Activated CD8-positive, alpha-beta memory T cell treated with anti-CD3 and anti-CD28 coated beads, Interleukin-2, amount 50 U/mL, for 1 hour (primary cell): Measurements from ENCODE around the gene NUS1.
"Not testable (repeated sequence)": the region's sequence is repeated elsewhere in the genome, so short reads cannot be mapped to it uniquely, and the experiment has no call there.

Experiments used
- DNase-seq: peaks from one replicate; pipeline ENCODE4 v3.0.0-alpha.2; 2020; ENCODE audit errors: extremely low read depth

NUS1 gene

DNA sequence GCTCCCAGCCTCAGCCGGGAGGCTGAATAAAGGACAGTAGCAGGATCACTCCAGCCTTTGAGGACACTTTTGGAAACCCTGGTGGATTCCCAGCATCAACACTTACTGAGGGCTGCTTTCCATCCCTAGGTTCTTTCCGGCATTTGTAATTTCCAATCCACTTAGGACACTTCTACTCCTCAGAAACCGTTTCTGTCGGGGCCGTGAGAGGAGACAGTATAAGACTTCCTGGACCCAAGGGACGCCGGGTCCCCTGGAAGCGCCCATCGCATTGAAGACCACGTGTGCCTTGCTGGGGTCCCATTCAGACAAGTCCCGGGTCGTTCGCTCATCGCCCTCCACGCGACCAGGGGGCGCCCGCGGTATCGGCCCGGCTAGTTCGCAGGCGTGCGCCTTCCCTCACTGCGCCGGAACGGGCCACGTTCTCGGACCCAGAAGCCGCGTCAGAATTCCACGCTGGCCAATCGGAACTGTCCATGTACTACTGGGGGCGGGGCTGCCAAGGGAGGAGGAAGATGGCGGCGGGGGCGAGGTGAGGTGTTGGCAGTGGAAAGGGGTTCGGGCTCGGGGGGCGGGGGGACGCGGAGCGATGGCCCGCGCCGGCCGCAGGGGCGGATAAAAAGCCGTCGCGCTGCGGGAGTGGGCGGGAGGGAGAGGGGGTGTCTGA is at the start of gene NUS1:
NUS1 (plus strand) TSS at position 479 of the 667 bp plus-strand sequence. CDS start 202 bp downstream, outside the sequence.
- DNase-seq = peak; percentile 95

DNA sequence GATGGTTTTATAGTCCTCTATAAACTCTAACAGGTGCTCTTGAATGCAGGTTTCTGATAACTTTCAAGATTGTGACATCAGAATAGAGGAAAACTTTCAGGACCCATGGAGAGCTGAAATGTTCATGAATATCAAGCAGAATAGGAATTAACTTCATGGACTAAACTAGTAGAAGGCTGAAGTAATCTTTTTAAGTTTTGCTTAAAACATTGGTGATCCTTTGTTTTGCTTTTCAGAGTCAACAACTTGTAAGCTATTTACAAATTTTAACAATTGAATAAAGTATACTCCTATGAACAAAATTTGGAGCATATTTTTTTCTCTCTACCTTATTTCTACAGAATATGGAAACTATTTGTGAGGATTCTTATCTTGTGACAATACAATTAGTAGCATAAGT is 47.7 kb upstream of the NUS1 start:
- DNase-seq = no peak

GRCh38 chr6:117629119-117629660 is 46.1 kb upstream of the NUS1 start:
- no peak for DNase-seq

- no peak for DNase-seq
Observed at GRCh38 chr6:117637770-117638169, 37.5 kb upstream of the NUS1 start.

GRCh38 chr6:117642976-117643375 is 32.3 kb upstream of the NUS1 start:
- DNase-seq = no peak

DNA sequence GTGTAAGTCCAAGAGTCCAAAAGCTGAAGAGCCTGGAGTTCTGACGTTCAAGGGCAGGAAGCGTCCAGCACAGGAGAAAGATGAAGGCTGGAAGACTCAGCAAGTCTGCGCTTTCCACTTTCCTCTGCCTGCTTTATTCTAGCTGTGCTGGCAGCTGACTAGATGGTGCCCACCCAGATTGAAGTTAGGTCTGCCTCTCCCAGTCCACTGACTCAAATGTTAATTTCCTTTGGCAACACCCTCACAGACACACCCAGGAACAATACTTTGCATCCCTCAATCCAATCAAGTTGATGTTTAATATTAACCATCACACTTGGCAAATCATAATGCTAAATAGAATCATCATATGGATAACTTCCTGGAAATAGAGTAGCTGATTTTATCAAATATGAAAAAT is 23.3 kb upstream of the NUS1 start:
- not testable (repeated sequence) for DNase-seq

DNA sequence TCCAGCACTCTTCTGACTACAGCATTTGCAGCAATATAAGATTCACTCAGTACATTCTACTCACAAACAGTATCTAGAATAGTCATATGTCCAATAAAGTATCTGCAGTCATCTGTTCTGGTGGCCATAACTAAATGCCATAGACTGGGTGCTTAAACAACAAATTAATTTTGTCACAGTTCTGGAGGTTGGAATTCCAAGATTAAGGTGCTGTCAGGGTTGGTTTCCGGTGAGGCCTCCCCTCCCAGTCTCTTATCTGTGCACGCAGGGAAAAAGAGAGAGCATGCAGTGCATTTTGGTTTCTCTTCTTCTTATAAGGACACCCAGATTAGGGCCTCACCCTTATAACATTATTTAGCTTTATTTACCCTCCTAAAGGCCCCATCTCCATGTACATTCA is 21.3 kb upstream of the NUS1 start:
- DNase-seq = no peak

GRCh38 chr6:117655380-117655779 is 19.9 kb upstream of the NUS1 start:
- DNase-seq = no peak

DNA sequence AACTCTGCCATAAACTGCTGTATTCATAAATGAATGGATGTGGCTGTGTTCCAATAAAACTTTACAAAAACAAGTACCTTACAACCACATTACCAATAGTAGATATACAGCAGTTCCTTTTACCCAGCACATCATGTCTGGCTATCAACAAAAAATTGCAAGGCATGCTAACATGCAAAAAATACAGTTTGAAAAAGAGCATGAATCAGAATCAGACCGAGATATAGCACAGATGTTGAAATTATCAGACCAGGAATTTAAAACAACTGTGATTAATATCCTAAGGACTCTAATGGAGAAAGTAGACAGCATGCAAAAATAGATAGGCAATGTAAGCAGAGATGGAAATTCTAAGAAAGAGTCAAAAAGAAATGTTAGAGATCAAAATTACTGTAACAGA is 8.4 kb upstream of the NUS1 start:
- DNase-seq = no peak

DNA sequence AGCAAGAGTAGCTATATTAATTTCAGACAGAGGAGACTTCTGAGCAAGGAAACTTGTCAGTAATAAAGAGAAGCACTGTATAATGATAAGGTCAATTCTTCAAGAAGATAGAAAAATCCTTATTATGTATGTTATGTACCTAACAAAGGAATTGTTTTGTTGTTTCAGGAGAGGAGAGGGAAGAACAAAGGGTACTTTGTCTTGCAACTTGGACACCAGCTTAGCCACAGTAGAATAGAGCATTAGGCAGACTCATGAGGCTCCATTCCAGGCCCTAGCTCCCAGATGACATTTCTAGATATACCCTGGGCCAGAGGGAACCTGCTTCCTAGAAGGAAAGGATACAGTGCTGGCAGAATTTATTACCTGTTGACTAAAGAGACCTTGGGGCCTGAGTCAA is 6.5 kb upstream of the NUS1 start:
- DNase-seq = no peak

DNA sequence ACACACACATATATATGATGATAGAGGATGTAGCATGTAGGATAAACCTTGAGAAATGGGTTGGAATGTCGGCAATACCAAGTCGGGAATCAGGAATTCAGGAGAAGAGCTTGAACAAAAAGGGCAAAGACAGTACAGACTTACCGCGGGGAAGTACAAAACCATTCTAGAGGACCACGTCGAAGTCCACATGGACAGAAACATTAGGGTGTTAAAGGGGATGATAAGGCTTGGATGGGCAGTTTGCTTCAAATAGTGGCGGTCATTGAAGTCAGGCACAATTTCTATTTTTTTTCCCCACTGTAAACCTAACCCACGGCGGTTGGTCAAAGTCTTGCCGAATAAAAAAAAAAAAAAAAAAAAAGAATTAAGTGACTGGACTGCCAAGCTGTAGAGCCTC is 766 bp upstream of the NUS1 start:
- DNase-seq = no peak

DNA sequence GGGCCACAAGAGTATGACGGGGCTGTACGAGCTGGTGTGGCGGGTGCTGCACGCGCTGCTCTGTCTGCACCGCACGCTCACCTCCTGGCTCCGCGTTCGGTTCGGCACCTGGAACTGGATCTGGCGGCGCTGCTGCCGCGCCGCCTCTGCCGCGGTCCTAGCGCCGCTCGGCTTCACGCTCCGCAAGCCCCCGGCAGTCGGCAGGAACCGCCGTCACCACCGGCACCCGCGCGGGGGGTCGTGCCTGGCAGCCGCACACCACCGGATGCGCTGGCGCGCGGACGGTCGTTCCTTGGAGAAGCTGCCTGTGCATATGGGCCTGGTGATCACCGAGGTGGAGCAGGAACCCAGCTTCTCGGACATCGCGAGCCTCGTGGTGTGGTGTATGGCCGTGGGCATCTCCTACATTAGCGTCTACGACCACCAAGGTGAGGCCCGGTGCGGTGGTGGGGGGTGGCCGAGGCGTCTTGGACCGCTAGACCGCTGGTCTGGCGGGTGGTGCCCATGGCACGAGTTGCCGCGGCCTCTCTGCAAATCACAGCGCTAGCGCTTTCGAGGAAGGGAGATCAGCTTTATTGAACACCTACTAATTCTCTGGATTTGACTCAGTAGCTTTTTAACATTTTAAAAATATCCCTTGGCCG is 511 bp downstream of the NUS1 start:
- DNase-seq = not testable (repeated sequence)

DNA sequence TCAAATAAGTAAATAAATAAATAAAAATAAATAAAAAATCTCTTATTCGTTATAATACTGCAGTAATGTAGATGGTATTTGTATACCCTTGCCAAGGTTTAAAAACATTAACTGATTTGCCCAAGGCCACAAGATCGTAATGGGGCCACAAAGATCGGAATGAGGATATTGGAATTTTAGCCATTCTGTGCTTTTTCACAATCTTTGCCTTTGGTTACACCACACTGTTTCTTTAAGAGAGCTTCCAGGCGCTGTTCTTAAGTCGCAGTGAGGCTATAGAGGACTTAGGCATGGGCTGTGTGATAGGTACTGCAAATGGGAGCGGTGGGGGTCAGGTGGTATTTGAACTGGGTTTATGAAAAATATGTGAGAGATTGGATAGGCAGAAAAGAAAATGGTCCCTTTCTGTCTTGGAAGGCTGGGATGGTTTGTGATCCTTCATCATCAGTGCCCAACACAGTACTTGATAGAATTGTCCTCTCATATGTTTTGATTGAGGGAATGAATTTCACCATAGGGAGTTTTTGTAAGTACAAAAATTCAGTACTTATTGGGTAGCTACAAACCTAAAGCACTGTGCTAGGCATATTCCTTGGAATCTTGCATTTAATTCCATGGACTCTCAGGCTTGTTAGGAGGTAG is 1.4 kb downstream of the NUS1 start:
- no peak for DNase-seq

- no peak for DNase-seq
Observed at GRCh38 chr6:117677553-117678141, 2.4 kb downstream of the NUS1 start.

DNA sequence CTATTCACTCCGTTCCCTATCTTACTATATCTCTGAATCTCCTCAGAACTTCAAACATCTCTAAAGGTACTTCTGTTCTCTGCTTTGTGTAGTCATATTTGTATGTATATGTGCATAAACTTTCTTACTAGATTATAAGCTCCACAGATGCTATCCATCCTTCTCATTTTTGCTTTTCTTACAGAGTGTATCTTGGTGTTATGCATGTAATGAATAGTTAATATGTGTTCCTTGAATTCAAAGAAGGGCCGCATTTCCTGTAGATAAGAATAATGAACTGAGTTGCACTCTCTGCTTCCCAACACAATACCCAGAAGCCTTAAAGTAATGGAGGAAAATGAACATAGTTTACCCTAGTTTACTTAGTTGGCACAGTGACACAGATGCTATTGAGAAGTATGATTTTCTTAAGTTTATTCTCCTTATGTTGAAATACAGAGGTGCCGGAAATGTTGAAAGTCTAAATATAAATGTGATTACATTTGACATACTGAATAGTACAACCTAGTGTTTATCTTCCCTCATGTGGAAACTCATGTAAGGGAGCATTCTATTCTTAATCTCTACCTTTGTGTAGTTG is 6.0 kb downstream of the NUS1 start:
- DNase-seq = no peak

- no peak for DNase-seq
Observed at GRCh38 chr6:117684749-117685148, 9.5 kb downstream of the NUS1 start.

DNA sequence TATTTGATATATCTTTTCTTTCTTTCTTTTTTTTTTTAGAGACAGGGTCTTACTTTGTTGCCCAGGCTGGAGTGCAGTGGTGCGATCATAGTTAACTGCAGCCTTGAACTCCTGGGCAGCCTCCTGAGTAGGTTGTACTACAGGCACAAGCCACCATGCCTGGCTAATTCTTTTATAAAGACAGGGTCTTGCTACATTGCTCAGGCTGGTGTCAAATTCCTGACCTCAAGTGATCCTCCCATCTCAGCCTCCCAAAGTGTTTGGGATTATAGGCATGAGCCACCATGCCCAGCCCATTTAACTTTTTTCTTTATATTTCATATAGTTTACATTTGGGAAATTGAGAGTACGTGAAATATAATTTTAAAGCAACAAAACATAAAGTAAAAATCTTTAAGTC is 10.1 kb downstream of the NUS1 start:
- no peak for DNase-seq

GRCh38 chr6:117687021-117687648 is 11.9 kb downstream of the NUS1 start:
- no peak for DNase-seq

GRCh38 chr6:117689584-117689983 is 14.3 kb downstream of the NUS1 start:
- not testable (repeated sequence) for DNase-seq

GRCh38 chr6:117706504-117706903 is 31.2 kb downstream of the NUS1 start:
- no peak for DNase-seq

DNA sequence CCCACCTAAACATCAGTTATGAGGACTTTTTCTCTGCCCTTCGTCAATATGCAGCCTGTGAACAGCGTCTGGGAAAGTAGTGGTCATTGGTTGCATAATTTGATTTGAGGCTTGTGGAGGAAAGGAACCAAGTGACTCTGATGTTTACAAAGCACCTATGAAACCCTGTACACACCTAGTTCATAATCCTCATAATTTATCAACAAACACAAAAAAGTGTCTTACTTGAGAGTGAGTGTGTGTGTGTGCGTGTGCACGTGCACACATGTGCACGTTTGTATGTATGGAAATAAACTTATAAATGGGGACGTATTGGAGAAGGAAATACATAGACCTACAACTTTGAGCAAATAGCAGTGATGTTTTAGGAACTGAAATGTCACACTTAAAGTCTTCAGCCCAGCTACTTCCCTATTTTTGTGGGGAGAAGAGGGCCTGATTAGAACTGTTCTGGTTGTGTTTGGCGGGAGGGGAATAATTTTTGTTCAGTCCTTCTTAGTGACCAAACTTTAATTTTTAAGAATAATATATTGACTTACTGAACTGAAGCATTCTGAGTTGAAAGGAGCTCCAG is 31.8 kb downstream of the NUS1 start:
- not testable (repeated sequence) for DNase-seq
